HUES64 (cell line): ENCODE measurements around the gene MFAP3. TPM values are rescaled to one million over a fixed set of nuclear protein-coding genes. Genes with fewer than 3 reads are reported as not detected.
A peak's percentile ranks its signal among the peaks of the same experiment; 100 is the strongest.

Experiments used
- H3K27ac ChIP-seq: 2 replicates; pipeline ENCODE4 v1.7.0; 2013; ENCODE audit warnings: low read depth, low read length, inconsistent platforms
- H3K27me3 ChIP-seq: 2 replicates; pipeline ENCODE4 v1.6.1; 2013; ENCODE audit warnings: mild to moderate bottlenecking, low read length; ENCODE audit not compliant: insufficient read depth
- H3K36me3 ChIP-seq: 2 replicates; pipeline ENCODE4 v1.6.1; 2013; ENCODE audit warnings: mild to moderate bottlenecking, low read length; ENCODE audit not compliant: insufficient read depth
- H3K4me1 ChIP-seq: 2 replicates; pipeline ENCODE4 v1.6.1; 2013; ENCODE audit warnings: mild to moderate bottlenecking, low read length, moderate library complexity; ENCODE audit not compliant: insufficient read depth
- H3K4me3 ChIP-seq: 2 replicates; pipeline ENCODE4 v1.5.1; 2013; ENCODE audit warnings: mild to moderate bottlenecking, low read length, moderate library complexity
- H3K9ac ChIP-seq: 2 replicates; pipeline ENCODE4 v1.6.1; 2013; ENCODE audit warnings: mild to moderate bottlenecking, low read depth, low read length
- H3K9me3 ChIP-seq: 2 replicates; pipeline ENCODE4 v1.6.1; 2013; ENCODE audit warnings: low read depth, low read length; ENCODE audit not compliant: insufficient read depth
- WGBS: fragments of 150-250, 120-280 bp; methylation state at CpG from one replicate; pipeline ENCODE4 v1.1.7; 2013; ENCODE audit warnings: missing lambda C conversion rate; 5-methylcytosine and 5-hydroxymethylcytosine counted together
- polyA plus RNA-seq, 2 experiments: library from polyadenylated mRNA; stranded (reverse); fragments of 50-300 nt; gene quantifications; one replicate each; pipeline ENCODE4 v1.2.3, GENCODE V29; 2013

MFAP3 gene
- 18.4 TPM for polyA plus RNA-seq (2013, experiment 1 of 2)
- 25.7 TPM for polyA plus RNA-seq (2013, experiment 2 of 2)

DNA sequence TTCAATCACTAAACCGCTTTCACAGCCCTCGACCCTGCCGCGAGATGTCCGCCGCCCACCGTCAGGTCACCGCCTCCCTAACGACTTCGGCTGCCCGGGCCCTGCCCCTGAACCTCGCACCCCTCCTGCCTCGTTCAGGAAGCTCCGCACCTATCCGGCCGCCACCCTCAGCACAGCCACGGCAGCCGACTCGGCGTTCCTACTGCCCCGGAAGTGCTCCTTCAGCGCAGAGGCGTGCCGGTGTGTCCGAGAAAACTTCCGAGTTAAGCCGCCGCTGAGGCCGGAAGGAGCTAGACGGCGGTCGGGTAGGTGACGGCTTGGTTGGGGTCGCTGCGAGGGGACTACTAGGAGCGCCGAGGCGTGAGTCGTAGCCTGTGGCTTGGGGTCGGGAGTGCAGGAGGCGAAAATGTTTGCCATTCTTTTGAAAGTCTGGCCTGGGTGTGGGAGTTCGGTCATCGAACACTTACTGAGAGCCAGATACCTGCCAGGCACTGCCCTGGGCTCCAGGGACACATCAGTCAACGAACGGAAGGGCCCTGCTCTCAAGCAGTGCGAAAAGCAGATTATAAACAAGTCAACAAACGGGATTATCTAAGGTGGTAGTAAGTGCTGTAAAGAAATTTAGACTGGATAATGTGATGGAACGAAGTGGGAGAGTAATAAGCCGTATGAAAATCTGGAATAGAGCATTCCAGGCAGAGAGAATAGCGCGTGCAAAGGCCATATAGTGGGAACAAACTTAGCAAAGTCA is at the start of gene MFAP3, which contains the start of gene FAM114A2:
TSS of gene MFAP3 (plus strand) at position 261 of the 751 bp plus-strand sequence. CDS start 10,756 bp downstream, outside the sequence.
TSS of gene FAM114A2 (minus strand) at position 204 of the 751 bp plus-strand sequence. CDS start 3,957 bp downstream, outside the sequence.
- under 1% methylated on average over 51 of the region's 51 CpGs for whole genome bisulfite sequencing
- Histone ChIP-seq H3K9ac (peak within 1 kb of the TSS; percentile 79), H3K4me1 (peaks cover 7% of the 10 kb centered on the region; the same call in 1 of the 2 replicates), H3K27me3 (no peaks in the 10 kb centered on the region), H3K9me3 (no peaks in the 10 kb centered on the region), H3K27ac (peak within 1 kb of the TSS; percentile 58; the same call in 1 of the 2 replicates), H3K4me3 (peak within 1 kb of the TSS; percentile 92), H3K36me3 (0 out of 2 replicates have a peak, but pooled peaks cover 5% of the 10 kb centered on the region)

DNA sequence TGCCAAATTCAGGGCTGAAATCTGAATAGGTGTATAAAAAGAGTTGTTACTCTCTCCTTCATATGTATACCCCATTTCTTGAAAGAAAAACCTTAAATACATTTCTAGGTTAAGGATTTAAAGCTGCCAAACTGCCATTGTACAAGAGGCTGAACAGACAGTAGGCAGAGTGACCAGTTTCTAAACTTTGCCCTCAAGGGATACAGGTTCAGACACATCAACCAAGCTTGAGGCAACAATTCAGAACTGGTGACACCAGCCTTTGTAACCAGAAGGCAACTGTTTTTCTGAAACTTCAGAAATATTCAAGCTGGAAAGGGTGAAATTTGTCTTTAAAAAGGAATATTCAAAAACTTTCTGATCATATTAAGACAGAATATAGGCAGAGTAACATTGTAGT is 47.6 kb upstream of the MFAP3 start:
- Histone ChIP-seq H3K27me3 (no peaks in the 10 kb centered on the region), H3K36me3 (0 out of 2 replicates have a peak, but pooled peaks cover 5% of the 10 kb centered on the region), H3K9ac (no peak overlapping the region), H3K4me1 (no peaks in the 10 kb centered on the region), H3K27ac (no peak overlapping the region), H3K9me3 (no peaks in the 10 kb centered on the region), H3K4me3 (no peak overlapping the region)

DNA sequence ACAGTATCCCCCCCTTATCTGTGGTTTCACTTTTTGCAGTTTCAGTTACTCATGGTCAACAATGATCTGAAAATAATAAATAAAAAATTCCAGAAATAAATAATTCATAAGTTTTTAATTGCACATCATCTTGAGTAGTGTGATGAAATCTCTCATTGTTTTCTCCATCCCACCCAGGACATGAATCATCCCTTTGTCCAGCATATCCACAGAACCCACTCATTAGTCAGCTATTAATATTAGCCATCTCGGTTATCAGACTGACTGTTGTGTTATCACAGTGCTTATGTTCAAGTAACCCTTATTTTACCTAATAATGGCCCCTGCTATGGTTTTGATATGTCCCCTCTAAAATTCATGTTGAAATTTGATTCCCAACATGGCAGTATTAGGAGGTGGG is 40.8 kb upstream of the MFAP3 start:
- Histone ChIP-seq H3K4me1 (no peaks in the 10 kb centered on the region), H3K36me3 (0 out of 2 replicates have a peak, but pooled peaks cover 4% of the 10 kb centered on the region), H3K4me3 (no peak overlapping the region), H3K9ac (no peak overlapping the region), H3K9me3 (no peaks in the 10 kb centered on the region), H3K27ac (no peak overlapping the region), H3K27me3 (no peaks in the 10 kb centered on the region)
- WGBS, result 97% methylated on average over 1 of the region's 1 CpG

DNA sequence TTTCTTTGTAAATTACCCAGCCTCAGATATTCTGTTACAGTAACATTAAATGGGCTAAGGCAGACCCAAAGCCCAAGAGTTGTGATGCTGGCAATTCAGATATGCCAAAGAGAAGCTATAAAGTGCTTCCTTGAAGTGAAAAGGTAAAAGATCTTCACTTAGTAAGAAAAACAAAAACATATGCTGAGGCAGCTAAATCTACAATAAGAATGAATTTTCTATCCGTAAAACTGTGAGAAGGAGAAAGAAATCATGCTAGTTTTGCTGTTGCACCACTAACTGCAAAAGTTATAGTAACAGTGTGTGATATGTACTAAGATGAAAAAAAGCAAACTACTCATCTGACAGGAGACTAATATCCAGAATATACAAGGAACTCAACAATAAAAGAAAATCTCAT is 40.0 kb upstream of the MFAP3 start:
- Histone ChIP-seq H3K27me3 (no peaks in the 10 kb centered on the region), H3K9me3 (no peaks in the 10 kb centered on the region), H3K9ac (no peak overlapping the region), H3K27ac (no peak overlapping the region), H3K4me1 (no peaks in the 10 kb centered on the region), H3K36me3 (0 out of 2 replicates have a peak, but pooled peaks cover 4% of the 10 kb centered on the region), H3K4me3 (no peak overlapping the region)
- 100% methylated on average over 1 of the region's 1 CpG for WGBS

DNA sequence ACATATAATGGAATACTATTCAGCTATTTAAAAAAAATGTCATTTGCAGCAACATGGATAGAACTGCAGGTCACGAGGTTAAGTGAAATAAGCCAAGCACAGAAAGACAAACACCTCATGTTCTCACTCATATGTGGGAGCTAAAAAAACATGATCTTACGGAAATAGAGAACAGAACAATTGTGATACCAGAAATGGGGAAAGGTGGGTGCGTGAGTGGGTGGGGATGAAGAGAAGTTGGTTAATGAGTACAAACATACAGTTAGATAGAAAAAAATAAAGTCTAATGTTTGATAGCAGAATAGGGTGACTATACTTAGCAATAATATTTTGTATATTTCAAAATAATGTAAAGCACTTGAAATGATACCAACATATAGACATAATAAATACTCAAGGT is 38.8 kb upstream of the MFAP3 start:
- H3K27ac ChIP-seq, result no peak overlapping the region
- 0 out of 2 replicates have a peak, but pooled peaks cover 4% of the 10 kb centered on the region for H3K36me3 ChIP-seq
- H3K4me1 ChIP-seq, result no peaks in the 10 kb centered on the region
- 97% methylated on average over 3 of the region's 3 CpGs for WGBS
- H3K9me3 ChIP-seq, result no peaks in the 10 kb centered on the region
- no peak overlapping the region for H3K4me3 ChIP-seq
- H3K27me3 ChIP-seq, result no peaks in the 10 kb centered on the region
- H3K9ac ChIP-seq, result no peak overlapping the region

DNA sequence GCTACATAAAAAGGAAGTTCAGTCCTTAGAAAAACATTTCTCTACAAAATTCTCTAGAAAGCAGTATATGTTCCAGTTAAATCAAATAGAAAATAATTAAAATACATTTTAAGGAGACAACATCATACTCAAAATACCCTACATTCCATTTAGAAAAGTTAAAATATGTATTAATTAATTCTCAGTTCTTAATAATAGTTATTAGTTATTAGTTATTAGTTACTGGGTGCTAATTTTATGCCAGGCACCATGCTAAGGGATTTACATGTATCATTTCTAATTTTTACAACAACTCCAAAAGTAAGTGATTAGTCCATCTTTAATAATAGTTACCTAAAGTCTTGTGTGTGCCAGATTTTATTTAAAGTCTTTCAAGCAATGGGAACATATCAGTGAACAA is 38.1 kb upstream of the MFAP3 start:
- Histone ChIP-seq H3K4me1 (no peaks in the 10 kb centered on the region), H3K27me3 (no peaks in the 10 kb centered on the region), H3K36me3 (0 out of 2 replicates have a peak, but pooled peaks cover 4% of the 10 kb centered on the region)

DNA sequence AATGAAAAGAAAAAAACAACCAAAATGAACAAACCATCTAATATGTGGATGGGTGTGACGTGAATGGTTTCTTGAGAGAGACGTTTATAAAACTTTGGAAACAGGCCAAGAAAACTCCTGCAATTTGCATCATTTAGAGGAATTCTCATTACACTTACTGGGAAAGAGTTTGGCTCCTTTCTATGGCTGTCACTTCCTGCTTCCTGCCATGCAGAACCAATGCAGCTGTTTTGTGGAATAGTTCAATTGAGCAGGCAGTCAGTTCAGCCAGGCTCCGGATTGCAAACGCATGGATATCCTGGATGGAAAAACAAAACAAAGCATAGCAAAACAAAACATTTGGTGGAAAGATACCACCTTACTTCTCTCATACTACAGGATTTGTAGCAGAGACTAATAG is 36.7 kb upstream of the MFAP3 start:
- 93% methylated on average over 2 of the region's 4 CpGs for WGBS

More for the DNA sequence above, 38.1 kb upstream of the MFAP3 start:
- Histone ChIP-seq H3K27ac (no peak overlapping the region), H3K4me3 (no peak overlapping the region), H3K9me3 (no peaks in the 10 kb centered on the region), H3K9ac (no peak overlapping the region)

DNA sequence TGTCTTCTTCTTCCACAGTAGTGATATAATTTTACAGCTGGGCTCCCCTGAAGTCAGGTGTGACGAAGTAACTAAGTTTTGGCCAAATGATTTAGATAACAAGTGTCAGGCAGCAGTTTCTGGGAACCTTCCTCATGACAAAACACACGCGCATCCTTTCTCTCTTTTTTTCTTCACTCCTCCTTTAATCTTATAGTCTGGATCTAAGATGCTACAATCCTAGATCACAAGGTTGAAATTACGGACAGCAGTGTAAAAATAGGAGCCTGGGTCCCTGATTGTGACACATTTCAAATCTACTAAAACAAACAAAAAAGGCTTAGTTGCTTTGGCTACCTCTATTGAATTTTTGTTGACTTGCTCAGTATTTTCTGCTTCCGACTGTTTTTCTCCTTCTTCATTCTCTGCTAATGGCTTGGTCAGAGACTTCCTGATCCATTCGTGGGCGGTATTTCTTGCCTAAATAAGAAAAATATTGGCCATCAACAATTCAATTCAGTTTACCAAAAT is 36.2 kb upstream of the MFAP3 start:
- Histone ChIP-seq H3K27ac (no peak overlapping the region), H3K9me3 (no peaks in the 10 kb centered on the region), H3K4me1 (no peaks in the 10 kb centered on the region), H3K36me3 (0 out of 2 replicates have a peak, but pooled peaks cover 4% of the 10 kb centered on the region), H3K9ac (no peak overlapping the region), H3K4me3 (no peak overlapping the region), H3K27me3 (no peaks in the 10 kb centered on the region)
- WGBS, result 89% methylated on average over 7 of the region's 7 CpGs

More for the DNA sequence above, 36.7 kb upstream of the MFAP3 start:
- Histone ChIP-seq H3K9me3 (no peaks in the 10 kb centered on the region), H3K4me3 (no peak overlapping the region), H3K27me3 (no peaks in the 10 kb centered on the region), H3K9ac (no peak overlapping the region), H3K4me1 (no peaks in the 10 kb centered on the region), H3K36me3 (0 out of 2 replicates have a peak, but pooled peaks cover 4% of the 10 kb centered on the region), H3K27ac (no peak overlapping the region)

DNA sequence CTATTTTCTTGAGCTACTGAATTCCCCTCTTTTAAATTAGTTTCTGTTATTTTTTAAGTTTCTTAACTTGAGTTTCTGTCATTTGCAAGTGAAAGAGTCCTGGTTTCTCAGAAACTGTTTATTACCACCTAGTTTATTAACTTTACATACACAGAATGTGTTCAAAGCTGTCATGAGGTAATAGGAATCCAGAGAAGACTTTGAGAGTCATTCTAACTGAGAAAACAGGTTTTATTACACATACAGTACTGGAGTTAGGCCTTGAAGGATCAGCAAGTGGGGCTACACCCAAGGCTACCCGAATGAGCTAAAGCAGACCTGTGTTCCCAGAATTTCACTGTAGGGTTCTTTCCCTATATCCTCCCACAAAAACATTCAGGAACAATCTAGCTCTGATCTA is 33.1 kb upstream of the MFAP3 start:
- no peak overlapping the region for H3K9ac ChIP-seq
- H3K4me1 ChIP-seq, result no peaks in the 10 kb centered on the region
- H3K4me3 ChIP-seq, result no peak overlapping the region
- WGBS, result 100% methylated on average over 1 of the region's 1 CpG
- H3K27ac ChIP-seq, result no peak overlapping the region
- H3K9me3 ChIP-seq, result no peaks in the 10 kb centered on the region
- 0 out of 2 replicates have a peak, but pooled peaks cover 4% of the 10 kb centered on the region for H3K36me3 ChIP-seq
- H3K27me3 ChIP-seq, result no peaks in the 10 kb centered on the region

DNA sequence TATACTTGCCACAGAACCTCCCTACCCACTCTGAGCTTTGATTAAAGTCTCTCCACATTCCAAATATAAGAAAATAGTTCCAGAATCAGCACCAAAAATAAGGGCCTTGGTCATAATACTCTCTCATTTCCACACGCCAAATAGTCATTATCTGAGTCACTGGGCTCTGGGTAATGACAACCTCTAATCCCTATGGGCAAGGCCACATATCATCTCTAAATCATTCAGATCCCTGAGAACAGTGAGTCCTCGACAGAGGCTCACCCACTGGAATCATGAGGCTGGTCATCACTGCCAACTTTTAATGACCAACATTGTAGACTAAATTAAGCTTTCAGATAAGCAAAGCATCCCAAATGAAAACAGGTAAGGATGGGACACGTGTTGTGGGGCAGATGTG is 28.1 kb upstream of the MFAP3 start:
- Histone ChIP-seq H3K9ac (no peak overlapping the region), H3K4me3 (no peak overlapping the region), H3K4me1 (no peaks in the 10 kb centered on the region), H3K9me3 (no peaks in the 10 kb centered on the region), H3K36me3 (no peaks in the 10 kb centered on the region), H3K27me3 (no peaks in the 10 kb centered on the region), H3K27ac (no peak overlapping the region)
- WGBS, result 71% methylated on average over 3 of the region's 3 CpGs

DNA sequence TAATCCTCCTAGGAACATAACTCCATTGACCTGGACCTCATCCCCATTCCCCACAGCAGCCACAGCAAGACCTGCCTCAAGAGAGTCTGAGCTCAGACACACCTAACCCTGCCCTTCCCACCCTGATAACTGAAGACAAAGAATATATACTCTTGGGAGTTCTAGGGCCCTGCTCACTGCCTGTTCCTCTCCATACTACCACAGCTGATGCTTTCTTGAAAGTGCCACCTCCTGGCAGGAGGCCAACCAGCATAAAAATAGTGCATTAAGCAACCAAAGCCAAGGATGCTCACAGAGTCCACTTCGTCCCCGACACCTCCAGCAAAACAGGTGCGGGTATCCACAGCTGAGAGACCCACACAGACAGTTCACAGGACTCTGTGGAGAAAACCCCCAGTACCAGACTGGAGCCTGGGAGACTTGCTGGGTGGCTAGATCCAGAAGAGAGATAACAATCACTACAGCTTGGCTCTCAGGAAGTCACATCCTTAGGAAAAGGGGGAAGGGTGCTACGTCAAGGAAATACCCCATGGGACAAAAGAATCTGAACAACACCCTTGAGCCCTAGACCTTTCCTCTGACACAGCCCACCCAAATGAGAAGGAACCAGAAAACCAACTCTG is 23.6 kb upstream of the MFAP3 start:
- H3K27ac ChIP-seq, result no peak overlapping the region
- H3K9ac ChIP-seq, result no peak overlapping the region
- no peaks in the 10 kb centered on the region for H3K9me3 ChIP-seq
- H3K4me3 ChIP-seq, result no peak overlapping the region
- no peaks in the 10 kb centered on the region for H3K4me1 ChIP-seq
- no peaks in the 10 kb centered on the region for H3K27me3 ChIP-seq
- 91% methylated on average over 3 of the region's 4 CpGs for WGBS
- no peaks in the 10 kb centered on the region for H3K36me3 ChIP-seq
